MG63 (cell line): ENCODE data around the gene SIX3. TPM values are rescaled to one million over a fixed set of nuclear protein-coding genes. Genes with fewer than 3 reads are reported as not detected.

ENCODE experiments used
- DNase-seq: peaks from one replicate; pipeline ENCODE4 v3.0.0-alpha.2; 2020
- H3K27me3 ChIP-seq: fragments of 250-450 bp; sonication (Bioruptor Pico); 2 replicates; pipeline ENCODE4 v1.5.1; 2020; ENCODE audit warnings: mild to moderate bottlenecking, moderate library complexity
- H3K36me3 ChIP-seq: fragments of 250-450 bp; sonication (Bioruptor Pico); 2 replicates; pipeline ENCODE4 v1.5.1; 2020; ENCODE audit warnings: mild to moderate bottlenecking, moderate library complexity
- H3K4me3 ChIP-seq: fragments of 250-450 bp; sonication (Bioruptor Pico); 2 replicates; pipeline ENCODE4 v1.5.1; 2020; ENCODE audit warnings: mild to moderate bottlenecking, moderate library complexity
- H3K9me3 ChIP-seq: fragments of 250-450 bp; sonication (Bioruptor Pico); 2 replicates; pipeline ENCODE4 v1.5.1; 2020; ENCODE audit warnings: mild to moderate bottlenecking, moderate library complexity
- total RNA-seq: library from RNA; depleted of rRNA; stranded (reverse); fragments of >200 nt; shearing (Covaris generic); gene quantifications from 2 replicates; pipeline ENCODE4 v1.2.3, GENCODE V29; 2014; ENCODE audit warnings: low replicate concordance

Gene SIX3
- total RNA-seq, 1 experiment from 2014 or later = not detected

GRCh38 chr2:44948565-44949328 is 7.2 kb downstream of the SIX3 start:
- DNase-seq = no peak
- no peaks in the 10 kb centered on the region for H3K36me3 ChIP-seq
- no peaks in the 10 kb centered on the region for H3K9me3 ChIP-seq
- no peaks in the 10 kb centered on the region for H3K27me3 ChIP-seq
- no peak overlapping the region for H3K4me3 ChIP-seq

- no peak for DNase-seq
- Histone ChIP-seq H3K27me3 (no peaks in the 10 kb centered on the region), H3K9me3 (no peaks in the 10 kb centered on the region), H3K4me3 (no peak overlapping the region), H3K36me3 (no peaks in the 10 kb centered on the region)
These were observed 8.0 kb downstream of the SIX3 start for GRCh38 chr2:44949329-44950151.

GRCh38 chr2:44950646-44951045 is 9.1 kb downstream of the SIX3 start:
- Histone ChIP-seq H3K36me3 (no peaks in the 10 kb centered on the region), H3K4me3 (no peak overlapping the region), H3K27me3 (no peaks in the 10 kb centered on the region), H3K9me3 (no peaks in the 10 kb centered on the region)
- no peak for DNase-seq

GRCh38 chr2:44951124-44951523 is 9.6 kb downstream of the SIX3 start:
- no peak overlapping the region for H3K4me3 ChIP-seq
- no peaks in the 10 kb centered on the region for H3K36me3 ChIP-seq
- H3K9me3 ChIP-seq = no peaks in the 10 kb centered on the region
- H3K27me3 ChIP-seq = no peaks in the 10 kb centered on the region
- no peak for DNase-seq

GRCh38 chr2:44951714-44952113 is 10.2 kb downstream of the SIX3 start:
- Histone ChIP-seq H3K27me3 (no peaks in the 10 kb centered on the region), H3K36me3 (no peaks in the 10 kb centered on the region), H3K9me3 (no peaks in the 10 kb centered on the region), H3K4me3 (no peak overlapping the region)
- DNase-seq = no peak

GRCh38 chr2:44952143-44952805 is 10.8 kb downstream of the SIX3 start:
- no peaks in the 10 kb centered on the region for H3K36me3 ChIP-seq
- no peak overlapping the region for H3K4me3 ChIP-seq
- DNase-seq = peak; percentile 52
- H3K27me3 ChIP-seq = no peaks in the 10 kb centered on the region
- H3K9me3 ChIP-seq = no peaks in the 10 kb centered on the region

GRCh38 chr2:44952806-44953498 is 11.4 kb downstream of the SIX3 start:
- DNase-seq = no peak
- H3K27me3 ChIP-seq = no peaks in the 10 kb centered on the region
- H3K36me3 ChIP-seq = no peaks in the 10 kb centered on the region
- no peaks in the 10 kb centered on the region for H3K9me3 ChIP-seq
- H3K4me3 ChIP-seq = no peak overlapping the region

- Histone ChIP-seq H3K36me3 (no peaks in the 10 kb centered on the region), H3K4me3 (no peak overlapping the region), H3K9me3 (no peaks in the 10 kb centered on the region), H3K27me3 (no peaks in the 10 kb centered on the region)
- DNase-seq = no peak
These were observed 12.0 kb downstream of the SIX3 start for GRCh38 chr2:44953499-44953883.

- H3K36me3 ChIP-seq = no peaks in the 10 kb centered on the region
- no peak for DNase-seq
- no peak overlapping the region for H3K4me3 ChIP-seq
- no peaks in the 10 kb centered on the region for H3K9me3 ChIP-seq
- no peaks in the 10 kb centered on the region for H3K27me3 ChIP-seq
These were observed 13.0 kb downstream of the SIX3 start for GRCh38 chr2:44954447-44954888.

- Histone ChIP-seq H3K27me3 (no peaks in the 10 kb centered on the region), H3K4me3 (no peak overlapping the region), H3K36me3 (no peaks in the 10 kb centered on the region), H3K9me3 (no peaks in the 10 kb centered on the region)
- no peak for DNase-seq
These were observed 13.5 kb downstream of the SIX3 start for GRCh38 chr2:44954889-44955592.

GRCh38 chr2:44955593-44956392 is 14.3 kb downstream of the SIX3 start:
- peak; percentile 65 for DNase-seq
- Histone ChIP-seq H3K9me3 (no peaks in the 10 kb centered on the region), H3K27me3 (no peaks in the 10 kb centered on the region), H3K4me3 (no peak overlapping the region), H3K36me3 (no peaks in the 10 kb centered on the region)

GRCh38 chr2:44956843-44957242 is 15.3 kb downstream of the SIX3 start:
- no peaks in the 10 kb centered on the region for H3K9me3 ChIP-seq
- no peaks in the 10 kb centered on the region for H3K27me3 ChIP-seq
- no peak for DNase-seq
- H3K4me3 ChIP-seq = no peak overlapping the region
- no peaks in the 10 kb centered on the region for H3K36me3 ChIP-seq

- H3K36me3 ChIP-seq = no peaks in the 10 kb centered on the region
- no peak for DNase-seq
- no peak overlapping the region for H3K4me3 ChIP-seq
- no peaks in the 10 kb centered on the region for H3K27me3 ChIP-seq
- H3K9me3 ChIP-seq = no peaks in the 10 kb centered on the region
These were observed 16.3 kb downstream of the SIX3 start for GRCh38 chr2:44957656-44958327.

- Histone ChIP-seq H3K36me3 (no peaks in the 10 kb centered on the region), H3K27me3 (no peaks in the 10 kb centered on the region), H3K9me3 (no peaks in the 10 kb centered on the region), H3K4me3 (no peak overlapping the region)
- no peak for DNase-seq
These were observed 18.4 kb downstream of the SIX3 start for GRCh38 chr2:44959855-44960254.

GRCh38 chr2:44960871-44961270 is 19.4 kb downstream of the SIX3 start:
- no peaks in the 10 kb centered on the region for H3K9me3 ChIP-seq
- no peak for DNase-seq
- H3K4me3 ChIP-seq = no peak overlapping the region
- no peaks in the 10 kb centered on the region for H3K36me3 ChIP-seq
- H3K27me3 ChIP-seq = no peaks in the 10 kb centered on the region
